GM18867 (cell line): ENCODE results near the gene ZNF311.
"Not testable (repeated sequence)": the region's sequence is repeated elsewhere in the genome, so short reads cannot be mapped to it uniquely, and the experiment has no call there.

ENCODE experiments used
- ATAC-seq: cut with Tn5 transposase; IDR thresholded peaks from one replicate; pipeline ENCODE4 v1.9.1; 2021; ENCODE audit warnings: mild to moderate bottlenecking, moderate library complexity; ENCODE audit not compliant: unreplicated experiment

The ZNF311 gene

DNA sequence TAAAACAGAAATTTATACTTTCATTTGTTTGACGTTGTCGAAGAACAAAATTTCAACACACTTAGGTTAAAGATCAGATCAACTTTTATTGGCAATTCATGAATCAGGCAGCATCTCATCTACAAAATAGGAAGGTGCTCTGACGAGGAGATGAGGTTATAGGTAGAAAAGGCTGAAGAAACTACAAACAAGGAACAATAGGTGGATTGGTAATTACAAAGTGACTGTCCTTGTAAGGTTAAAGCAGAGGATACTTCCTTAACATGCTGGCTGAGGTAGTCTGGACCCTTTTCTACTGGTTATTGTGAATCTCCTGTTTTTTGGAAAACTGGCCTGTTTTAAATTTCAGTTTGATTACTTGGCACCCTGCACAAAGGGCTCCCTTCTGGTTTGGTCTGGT, 48.8 kb downstream of the ZNF311 start:
- ATAC-seq = no peak

DNA sequence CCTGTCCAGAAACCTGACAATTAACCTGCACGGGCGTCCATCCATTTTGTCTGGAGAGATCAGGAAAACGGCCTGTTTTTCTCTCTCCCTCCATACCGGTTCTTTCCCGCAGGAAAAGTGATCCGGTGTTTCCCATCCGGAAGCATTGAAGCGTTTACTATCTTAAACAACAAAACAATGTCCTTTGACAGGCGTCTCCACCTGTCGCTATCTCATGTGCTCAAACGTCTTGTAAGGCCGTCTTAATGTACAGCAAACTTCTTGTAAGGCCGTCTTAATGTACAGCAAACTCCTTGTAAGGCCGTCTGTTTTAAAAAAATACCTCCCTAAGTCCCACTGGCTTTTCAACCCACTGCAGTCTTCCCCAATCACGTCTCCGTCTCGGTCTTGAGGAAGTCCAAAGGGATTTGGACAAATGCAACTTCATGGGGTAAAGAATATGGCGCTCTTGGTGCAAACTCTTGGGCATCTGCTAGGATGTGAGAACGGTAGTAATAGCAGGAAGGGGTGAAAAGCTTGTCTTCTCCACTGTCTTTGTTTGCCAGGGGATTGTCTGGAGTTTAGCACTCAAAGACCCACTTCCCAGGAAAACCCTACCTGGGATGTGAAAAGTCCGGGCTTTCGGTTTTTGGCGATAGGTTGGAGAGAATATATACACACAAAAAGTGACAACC, 51.4 kb downstream of the ZNF311 start:
- ATAC-seq = no peak

DNA sequence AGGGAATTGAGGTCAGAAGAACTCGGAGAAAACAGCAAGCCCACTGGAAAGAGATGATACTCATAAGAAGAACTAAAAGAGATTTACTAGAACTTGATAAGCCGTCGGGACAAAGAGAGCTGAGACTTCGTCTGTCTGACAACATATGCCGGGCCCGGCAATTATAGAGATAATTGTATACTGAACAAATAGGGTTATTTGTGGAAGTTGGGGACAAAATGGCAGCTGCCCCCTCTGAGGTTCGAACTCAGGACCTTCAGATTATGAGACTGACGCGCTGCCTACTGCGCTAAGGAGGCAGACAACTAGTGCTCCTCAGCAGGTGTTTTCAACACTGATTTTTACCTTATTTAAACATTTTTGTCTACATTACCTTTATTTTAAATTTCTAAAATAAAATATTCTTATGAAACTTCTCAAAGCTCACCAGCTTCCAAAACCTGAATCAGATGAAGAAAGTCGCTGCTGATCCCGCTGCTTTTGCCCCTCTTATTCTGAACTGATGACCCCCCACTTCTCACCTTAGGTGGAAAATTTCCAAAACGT, 52.0 kb downstream of the ZNF311 start:
- no peak for ATAC-seq

DNA sequence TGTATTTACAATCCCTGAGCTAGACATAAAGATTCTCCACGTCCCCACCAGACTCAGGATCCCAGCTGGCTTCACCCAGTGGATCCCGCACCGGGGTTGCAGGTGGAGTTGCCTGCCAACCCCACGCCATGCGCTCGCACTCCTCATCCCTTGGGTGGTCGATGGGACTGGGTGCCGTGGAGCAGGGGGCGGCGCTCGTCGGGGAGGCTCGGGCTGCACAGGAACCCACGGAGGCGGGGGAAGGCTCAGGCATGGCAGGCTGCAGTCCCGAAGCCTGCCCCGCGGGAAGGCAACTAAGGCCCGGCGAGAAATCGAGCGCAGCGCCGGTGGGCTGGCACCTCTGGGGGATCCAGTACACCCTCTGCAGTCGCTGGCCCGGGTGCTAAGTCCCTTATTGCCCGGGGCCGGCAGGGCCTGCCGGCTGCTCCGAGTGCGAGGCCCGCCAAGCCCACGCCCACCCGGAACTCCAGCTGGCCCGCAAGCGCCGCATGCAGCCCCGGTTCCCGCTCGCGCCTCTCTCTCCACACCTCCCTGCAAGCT, 55.4 kb downstream of the ZNF311 start:
- not testable (repeated sequence) for ATAC-seq

DNA sequence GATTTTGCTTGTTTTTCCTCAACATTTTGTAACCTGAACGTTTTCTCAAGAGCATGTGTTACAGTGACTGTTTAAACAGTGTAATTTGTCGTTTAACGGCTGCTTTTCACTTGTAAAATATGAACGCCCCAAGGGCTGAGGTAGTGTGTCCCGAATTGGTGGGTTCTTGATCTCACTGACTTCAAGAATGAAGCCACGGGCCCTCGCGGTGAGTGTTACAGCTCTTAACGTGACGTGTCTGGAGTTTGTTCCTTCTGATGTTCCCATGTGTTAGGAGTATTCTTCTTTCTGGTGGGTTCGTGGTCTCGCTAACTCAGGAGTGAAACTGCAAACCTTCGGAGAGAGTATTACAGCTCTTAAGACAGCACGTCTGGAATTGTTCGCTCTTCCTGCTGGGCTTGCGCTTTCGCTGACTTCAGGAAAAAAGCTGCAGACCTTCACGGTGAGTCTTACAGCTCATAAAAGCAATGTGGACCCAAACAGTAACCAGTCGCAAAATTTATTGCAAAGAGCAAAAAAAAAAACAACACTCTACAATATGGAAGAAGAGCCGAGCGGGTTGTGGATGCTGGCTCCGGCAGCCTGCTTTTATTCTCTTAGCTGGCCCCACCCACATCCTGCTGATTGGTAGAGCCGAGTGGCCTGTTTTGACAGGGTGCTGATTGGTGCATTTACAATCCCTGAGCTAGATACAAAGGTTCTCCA, 56.2 kb downstream of the ZNF311 start:
- no peak for ATAC-seq

DNA sequence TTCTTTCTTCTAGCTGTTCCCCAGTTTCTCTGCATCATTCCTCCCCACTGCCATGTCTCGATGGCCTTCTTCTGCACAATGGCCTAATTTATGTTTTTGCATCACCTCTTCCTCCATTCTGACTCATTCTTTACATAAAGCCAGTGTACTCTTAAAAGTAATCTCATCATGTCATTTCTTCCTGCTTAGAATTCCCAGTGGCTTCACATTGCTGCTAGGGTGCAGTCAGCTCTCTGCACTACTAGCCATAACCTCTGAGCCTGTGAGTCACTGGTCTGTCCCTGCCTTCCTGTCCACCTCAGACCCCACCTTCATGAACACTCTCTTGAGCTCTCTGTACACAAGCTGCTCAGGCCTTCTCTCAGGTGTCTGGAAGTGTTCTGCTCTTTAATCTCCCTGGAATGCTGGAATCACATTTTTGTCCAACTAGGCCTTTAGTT, 57.3 kb downstream of the ZNF311 start:
- no peak for ATAC-seq

DNA sequence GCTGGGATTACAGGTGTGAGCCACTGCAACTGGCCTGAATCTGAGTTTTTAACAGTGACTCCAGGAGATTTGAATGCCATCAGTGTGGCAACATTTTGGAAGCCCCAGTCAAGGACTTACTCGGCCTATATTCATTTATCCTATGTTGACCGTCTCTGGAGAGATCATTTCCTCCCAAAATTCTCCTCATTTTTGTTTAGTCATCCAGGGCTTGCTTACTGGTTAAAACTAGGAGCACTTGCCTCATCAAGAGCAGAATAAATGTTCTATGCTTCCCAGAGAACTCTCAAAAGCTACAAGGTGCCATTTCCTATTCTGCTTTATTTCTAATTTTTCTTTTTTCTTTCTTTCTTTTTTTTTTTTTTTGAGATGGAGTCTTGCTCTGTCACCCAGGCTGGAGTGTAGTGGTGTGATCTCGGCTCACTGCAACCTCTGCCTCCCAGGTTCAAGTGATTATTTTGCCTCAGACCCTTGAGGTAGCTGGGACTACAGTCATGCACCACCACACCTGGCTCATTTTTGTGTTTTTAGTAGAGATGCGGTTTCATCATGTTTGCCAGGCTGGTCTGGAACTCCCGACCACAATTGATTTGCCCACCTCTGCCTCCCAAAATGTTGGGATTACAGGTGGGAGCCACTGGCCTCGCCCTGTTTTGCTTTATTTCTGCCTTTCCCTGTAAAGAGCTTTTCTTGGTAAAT, 57.9 kb downstream of the ZNF311 start:
- no peak for ATAC-seq

DNA sequence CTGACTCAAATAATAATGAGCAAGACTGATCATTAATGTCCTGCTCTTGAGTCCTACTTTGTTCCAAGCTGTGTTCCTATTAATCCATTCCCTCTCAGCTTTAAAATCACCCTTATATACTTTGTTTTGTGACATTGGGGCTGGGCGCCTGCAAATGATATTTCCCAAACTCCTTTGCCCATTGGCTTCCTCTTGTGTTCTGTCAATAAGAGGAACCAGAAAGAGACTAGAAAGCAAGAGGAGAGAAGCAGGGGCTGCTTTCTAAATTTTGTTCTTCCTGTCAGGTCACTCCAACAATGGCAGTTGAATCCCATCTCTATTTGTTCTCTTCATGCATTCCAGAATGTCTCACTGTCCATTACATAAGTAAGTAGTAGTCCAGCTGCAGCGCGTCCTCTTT, 59.8 kb downstream of the ZNF311 start:
- no peak for ATAC-seq
